Hepatocyte (in vitro differentiated cells): Measurements from ENCODE around the gene PALLD.

Experiments
- CTCF ChIP-seq: fragments of 200-600 bp; sonication (generic); IDR thresholded peaks from 2 replicates; pipeline ENCODE4 v1.5.1; 2016; ENCODE audit warnings: antibody characterized with exemption, mild to moderate bottlenecking; ENCODE audit not compliant: poor library complexity
- EZH2phosphoT487 ChIP-seq: fragments of 200-600 bp; sonication (generic); IDR thresholded peaks from one replicate; pipeline ENCODE4 v1.6.1; 2018; ENCODE audit warnings: antibody characterized with exemption, mild to moderate bottlenecking, low read depth, moderate library complexity; ENCODE audit not compliant: unreplicated experiment, severe bottlenecking

GRCh38 chr4:168917138-168917779 lies 420.4 kb downstream of the PALLD start:
- peak; percentile 72 for TF ChIP-seq CTCF
- TF ChIP-seq EZH2phosphoT487: no peak
